GM12874 (cell line): Measurements from ENCODE around the gene ZNF341.

Experiments
- CTCF ChIP-seq: IDR thresholded peaks from 2 replicates; pipeline ENCODE4 v1.5.1; 2011; ENCODE audit warnings: low read depth, mild to moderate bottlenecking, control low read depth, low read length, moderate library complexity; ENCODE audit not compliant: insufficient read depth

Gene ZNF341

GRCh38 chr20:33687993-33688937, 43.5 kb upstream of the ZNF341 start:
- no peak for TF ChIP-seq CTCF

GRCh38 chr20:33688938-33689424, 42.8 kb upstream of the ZNF341 start:
- no peak for TF ChIP-seq CTCF

- TF ChIP-seq CTCF, result no peak
These were observed 42.3 kb upstream of the ZNF341 start for GRCh38 chr20:33689493-33689892.

DNA sequence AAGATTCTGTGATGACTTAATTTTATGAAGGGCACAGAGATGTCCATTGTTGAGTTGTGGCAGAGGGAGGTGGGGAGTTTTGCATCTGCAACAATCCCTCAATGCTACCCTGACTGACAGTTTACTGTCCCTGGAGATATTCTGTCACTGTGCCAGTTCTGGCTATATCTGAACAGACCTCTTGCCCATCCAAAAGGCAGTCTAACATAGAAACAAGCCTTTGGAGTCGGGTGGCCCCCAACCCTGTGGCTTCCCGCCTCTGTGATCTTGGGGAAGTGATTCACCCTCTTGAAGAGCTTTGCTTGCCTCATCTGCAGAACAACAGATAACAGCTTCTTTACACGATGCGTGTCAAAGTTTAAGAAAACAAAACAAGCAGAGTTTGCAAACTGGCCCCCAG, 41.8 kb upstream of the ZNF341 start:
- no peak for TF ChIP-seq CTCF

- no peak for TF ChIP-seq CTCF
These were observed 38.5 kb upstream of the ZNF341 start for GRCh38 chr20:33693289-33693688.

DNA sequence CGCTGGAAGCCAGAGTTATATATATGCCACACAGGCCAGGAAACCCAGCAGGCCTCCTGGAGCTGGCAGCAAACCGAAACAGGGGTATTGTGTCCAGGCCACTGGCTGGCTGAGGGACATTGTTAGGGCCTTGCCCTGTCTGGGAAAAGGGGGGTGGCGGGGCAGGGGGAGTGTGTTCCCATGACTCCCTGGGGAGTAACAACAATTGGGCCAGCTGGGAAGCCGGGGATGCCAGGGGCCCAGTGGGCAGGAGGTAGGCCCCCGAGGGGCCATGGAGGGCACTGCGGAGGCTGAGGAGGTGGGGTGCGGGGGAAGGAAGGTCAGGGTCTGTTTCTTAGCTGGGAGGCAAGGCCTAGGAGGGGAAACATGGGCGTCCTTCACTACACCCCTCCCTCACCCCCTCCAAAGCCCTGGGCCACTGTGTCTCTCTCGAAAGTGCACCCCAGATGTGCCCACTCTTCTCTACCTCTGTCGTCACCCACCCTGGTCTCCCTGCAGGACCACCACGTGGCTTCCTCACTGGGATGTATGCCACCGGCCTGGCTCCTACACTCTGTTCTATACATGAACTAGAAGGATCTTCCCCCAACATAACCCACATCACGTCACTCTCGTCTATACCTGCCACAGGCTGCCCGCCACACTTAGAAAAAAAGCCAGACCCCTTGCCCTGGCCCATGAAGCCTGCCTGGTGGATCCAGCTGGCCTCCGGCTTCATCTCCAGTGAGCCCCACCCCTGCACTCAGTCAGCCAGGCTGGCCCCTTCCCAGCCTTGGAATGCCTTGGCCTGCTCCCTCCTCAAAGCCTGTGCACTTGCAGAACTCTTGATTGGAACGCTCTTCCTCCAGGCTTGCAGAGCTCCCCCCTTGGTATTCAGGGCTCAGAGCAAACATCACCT, 37.8 kb upstream of the ZNF341 start:
- no peak for TF ChIP-seq CTCF

DNA sequence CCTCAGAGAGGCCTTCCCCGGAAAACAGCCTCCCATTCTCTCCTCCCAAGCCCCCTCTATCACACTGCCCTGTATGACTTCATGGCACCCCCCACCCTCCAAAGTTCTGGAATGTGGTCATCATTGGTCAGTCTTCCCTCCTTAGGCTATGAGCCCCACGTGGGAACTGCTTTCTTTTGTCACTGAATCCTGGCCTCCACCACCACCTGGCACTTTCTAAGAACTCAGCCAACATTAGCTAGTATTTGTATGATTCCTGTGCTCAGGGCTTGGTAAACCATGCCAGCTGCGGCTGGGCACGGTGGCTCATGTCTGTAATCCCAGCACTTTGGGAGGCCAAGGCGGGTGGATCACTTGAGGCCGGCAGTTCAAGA, 37.2 kb upstream of the ZNF341 start:
- TF ChIP-seq CTCF, result no peak
